GM18858 (cell line): ENCODE measurements around the gene CBX4.

Experiments
- ATAC-seq: cut with Tn5 transposase; IDR thresholded peaks from one replicate; pipeline ENCODE4 v1.9.1; 2021; ENCODE audit not compliant: unreplicated experiment

CBX4 gene

GRCh38 chr17:79839356-79840268 is at the start of gene CBX4:
Gene CBX4 (minus strand): TSS chr17:79839440. CDS start chr17:79839251, 189 bp downstream.
- ATAC-seq, result peak; percentile 50

DNA sequence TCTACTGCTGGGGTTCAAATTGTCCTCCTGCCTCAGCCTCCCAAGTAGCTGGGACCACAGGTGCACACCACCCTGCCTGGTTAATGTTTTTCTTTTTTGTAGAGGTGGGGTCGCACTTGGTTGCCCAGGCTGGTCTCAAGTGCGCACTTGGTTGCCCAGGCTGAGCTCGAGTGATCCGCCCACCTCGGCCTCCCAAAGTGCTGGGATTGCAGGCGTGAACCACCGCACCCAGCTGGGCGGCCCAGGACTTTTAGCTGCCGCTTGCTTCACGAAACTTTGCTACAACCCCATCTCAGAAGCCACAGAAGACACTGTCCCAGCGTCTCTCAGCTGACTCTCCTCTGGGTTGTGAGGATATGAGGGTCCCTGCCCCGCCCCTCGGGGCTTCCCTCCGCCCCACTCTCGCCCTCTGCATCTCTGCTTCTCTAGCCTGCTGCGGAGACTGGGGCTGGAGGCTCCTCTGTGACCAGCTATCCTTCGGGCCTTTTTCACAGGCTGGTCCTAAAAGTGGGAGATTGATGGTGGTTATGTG is 48.8 kb upstream of the CBX4 start:
- ATAC-seq, result no peak

- no peak for ATAC-seq
These were observed 48.3 kb upstream of the CBX4 start for GRCh38 chr17:79887451-79887991.

- ATAC-seq, result no peak
These were observed 44.0 kb upstream of the CBX4 start for GRCh38 chr17:79883202-79883601.

- ATAC-seq, result no peak
These were observed 39.2 kb upstream of the CBX4 start for GRCh38 chr17:79878329-79878947.

DNA sequence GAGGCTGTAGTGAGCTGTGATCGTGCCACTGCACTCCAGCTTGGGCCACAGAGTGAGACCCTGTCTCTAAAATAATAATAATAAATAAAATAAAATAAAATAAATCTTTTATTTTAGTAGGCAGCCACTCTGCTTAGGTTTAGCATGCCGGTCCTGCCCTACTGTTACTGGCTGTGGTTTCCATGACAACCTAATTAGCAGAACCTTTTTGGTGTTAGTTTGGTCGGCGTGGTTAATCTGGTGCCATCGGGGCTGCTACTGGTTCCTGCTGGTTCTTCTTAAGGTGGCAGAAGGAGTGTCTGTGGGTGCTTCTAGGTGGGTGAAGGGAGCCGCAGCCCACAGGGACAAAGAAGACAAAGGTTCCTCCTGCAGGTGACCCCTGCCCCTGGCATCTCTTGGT is 37.8 kb upstream of the CBX4 start:
- no peak for ATAC-seq

GRCh38 chr17:79875511-79875910 is 36.3 kb upstream of the CBX4 start:
- no peak for ATAC-seq

DNA sequence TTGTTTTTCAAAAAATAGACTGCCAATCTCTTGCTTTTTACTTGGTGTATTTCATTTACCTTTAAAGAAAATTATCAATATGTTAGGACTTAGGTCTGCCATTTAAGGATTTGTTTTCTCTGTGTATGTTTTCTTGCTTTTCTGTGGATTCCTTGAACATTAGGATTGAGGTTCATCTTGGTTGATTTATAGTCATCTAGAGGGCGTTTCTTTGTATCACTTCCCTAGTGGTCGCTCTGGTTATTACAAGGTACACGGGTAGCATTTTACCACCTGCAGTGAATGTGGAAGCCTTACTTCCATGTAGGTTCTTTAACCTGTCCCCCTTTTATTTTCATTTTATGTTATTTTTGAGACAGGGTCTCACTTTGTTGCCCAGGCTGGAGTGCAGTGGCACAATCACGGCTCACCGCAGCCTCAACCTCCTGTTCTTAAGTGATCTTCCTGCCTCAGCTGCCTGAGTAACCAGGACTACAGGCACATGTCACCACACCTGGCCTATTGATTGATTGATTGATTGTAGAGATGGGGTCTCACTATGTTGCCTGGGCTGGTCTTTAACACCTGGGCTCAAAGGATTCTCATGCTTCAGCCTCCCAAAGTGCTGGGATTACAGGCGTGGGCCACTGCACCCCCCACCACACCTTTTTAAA is 35.2 kb upstream of the CBX4 start:
- ATAC-seq, result no peak

DNA sequence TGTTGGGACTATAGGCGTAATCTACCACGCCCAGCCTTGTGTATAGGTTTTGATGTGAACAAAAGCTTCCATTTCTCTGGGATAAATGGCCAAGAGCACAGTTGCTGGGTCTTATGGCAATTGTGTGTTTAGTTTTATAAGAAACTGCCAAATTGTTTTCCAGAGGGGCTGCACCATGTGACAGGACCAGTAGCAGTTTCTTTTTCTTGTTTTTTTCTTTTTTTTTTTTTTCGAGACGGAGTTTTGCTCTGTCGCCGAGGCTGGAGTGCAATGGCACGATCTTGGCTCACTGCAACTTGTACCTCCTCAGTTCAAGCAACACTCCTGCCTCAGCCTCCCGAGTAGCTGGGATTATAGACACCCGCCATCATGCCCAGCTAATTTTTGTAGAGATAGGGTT is 34.3 kb upstream of the CBX4 start:
- ATAC-seq, result no peak

DNA sequence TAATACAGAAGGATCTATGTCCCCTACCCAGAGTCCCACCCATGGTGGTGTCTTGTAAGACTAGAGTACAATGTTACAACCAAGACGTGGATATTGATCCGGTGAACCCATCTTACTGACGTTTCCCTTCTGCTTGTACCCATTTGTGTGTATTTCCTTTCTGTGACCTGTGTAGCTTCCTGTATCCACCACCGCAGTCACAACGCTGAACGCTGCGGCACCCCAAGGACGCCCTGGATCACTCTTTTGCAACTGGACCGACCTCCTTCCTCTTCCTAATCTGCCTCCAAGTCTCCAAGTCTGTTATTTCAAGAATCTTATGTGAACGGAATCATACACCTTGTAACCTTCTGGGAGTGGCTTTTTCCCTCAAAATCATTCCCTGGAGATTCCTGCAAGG is 33.5 kb upstream of the CBX4 start:
- no peak for ATAC-seq

- ATAC-seq, result no peak
These were observed 31.9 kb upstream of the CBX4 start for GRCh38 chr17:79871131-79871530.

GRCh38 chr17:79870540-79870939 is 31.3 kb upstream of the CBX4 start:
- no peak for ATAC-seq

DNA sequence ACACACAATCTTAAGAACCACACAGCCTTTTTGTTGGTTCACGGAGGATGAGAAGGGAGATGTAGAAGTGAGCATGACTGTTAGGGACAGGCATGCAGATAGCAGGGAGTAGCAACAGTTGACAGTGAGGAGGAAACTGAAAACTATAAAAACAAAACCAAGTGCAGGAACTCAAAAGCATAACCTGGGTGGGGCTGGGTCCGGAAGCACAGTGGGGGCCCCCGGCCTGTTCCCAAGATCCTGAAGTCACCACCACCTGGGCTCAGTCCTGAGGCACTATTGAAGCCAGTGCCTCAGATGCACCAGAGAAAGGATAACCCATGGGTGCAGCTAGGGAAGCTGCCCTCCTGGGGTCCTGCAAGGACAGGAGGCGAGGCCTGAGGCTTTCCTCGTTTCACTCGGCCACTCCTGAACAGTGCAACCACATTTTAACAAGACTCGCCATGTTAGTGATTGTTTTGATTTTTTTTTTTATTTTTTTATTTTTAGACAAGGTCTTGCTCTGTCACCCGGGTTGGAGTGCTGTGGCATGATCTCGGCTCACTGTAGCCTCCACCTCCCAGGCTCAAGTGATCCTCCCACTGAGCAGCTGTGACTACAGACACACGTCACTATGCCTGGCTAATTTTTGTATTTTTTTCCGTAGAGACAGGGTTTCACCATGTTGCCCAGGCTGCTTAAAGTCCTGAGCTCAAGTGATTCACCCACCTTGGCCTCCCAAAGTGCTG is 27.7 kb upstream of the CBX4 start:
- ATAC-seq, result no peak

DNA sequence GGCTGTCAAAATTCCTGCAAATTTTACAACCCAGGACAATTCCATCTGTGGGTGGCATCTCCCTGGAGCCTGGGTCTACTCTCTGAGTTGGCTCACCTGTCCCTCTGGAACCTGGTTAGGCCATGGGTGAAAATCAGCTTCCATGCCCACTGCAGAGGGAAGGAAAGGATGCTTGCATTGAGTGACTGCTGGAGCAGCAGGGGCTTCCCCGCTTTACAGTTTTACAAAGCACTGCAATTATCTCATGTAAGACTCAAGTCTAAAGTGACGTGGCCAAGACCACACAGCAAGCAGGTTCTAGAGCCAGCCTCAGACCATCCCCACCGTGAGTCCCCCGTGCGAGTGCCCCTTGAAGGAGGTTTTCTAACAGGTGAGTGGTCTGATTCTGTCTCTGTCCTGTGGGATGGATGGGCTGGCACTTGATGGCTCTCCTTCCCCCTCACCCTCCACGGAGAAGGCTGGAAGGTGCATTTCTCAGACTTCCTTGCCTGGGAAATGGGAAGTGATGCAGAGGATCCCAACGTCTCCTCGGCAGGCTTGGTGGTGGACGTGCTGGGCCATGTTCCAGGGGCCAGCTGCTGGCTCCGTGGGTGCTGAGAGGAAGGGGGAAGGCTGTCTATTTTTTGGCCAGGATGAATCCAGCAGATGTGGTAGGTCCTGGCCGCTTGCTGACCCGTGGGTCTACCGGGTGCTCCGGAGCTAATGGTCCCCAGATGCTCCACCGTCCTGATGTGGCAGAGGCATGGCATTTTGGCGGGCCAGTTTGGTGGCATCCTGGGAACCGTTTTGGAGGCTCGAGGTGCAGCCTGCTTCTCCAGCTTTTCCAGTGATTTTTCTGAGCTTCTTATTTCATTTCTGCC is 26.3 kb upstream of the CBX4 start:
- no peak for ATAC-seq

- ATAC-seq, result no peak
These were observed 25.5 kb upstream of the CBX4 start for GRCh38 chr17:79864617-79865250.

- no peak for ATAC-seq
These were observed 24.9 kb upstream of the CBX4 start for GRCh38 chr17:79864147-79864546.

GRCh38 chr17:79862771-79863440 is 23.7 kb upstream of the CBX4 start:
- ATAC-seq, result no peak

- no peak for ATAC-seq
These were observed 23.0 kb upstream of the CBX4 start for GRCh38 chr17:79862238-79862637.
